ENCODE measurements around the gene NDUFS2.

Gene NDUFS2

DNA sequence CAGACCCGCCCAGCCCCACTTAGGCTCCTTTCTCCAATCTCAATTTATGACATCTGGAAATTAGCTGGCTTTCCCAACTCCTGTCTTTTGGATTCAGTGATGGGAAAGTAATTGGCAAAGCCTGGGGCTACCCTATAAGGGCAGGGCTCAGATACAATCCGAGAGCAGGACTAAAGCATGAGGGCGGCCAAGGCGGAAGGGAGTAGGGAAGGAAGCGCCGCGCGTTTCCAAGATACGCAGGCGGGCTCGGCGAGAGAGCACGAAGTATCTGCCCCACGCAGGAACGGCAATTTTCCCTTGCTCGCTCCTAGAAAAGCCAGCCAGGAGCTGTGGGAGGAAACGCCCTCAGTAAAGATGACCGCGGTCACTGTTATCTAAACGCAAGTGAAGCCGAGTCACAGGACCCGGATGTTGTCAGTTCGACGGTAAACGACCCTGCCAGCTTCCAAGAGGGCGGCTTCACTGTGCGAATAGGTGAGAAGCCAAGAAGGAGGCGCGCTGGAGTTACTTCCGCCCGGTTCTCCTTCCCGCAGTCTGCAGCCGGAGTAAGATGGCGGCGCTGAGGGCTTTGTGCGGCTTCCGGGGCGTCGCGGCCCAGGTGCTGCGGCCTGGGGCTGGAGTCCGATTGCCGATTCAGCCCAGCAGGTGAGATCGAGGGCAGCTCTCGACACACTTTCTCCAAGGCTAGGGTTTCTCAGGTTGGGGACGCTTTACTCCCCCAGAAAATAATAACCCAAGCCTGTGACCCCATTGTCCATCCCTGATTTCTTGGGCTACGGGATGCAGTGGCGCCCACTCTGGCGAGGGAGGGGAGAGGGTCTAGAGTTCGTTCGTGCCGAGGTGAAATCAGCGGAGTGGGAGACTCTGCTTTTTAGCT, at the start of gene NDUFS2:
Gene NDUFS2, plus strand, starts transcription at position 532 of the 877 bp plus-strand sequence. Its CDS starts 19 bp downstream, at position 551.
- TF ChIP-seq, protein P1, sequence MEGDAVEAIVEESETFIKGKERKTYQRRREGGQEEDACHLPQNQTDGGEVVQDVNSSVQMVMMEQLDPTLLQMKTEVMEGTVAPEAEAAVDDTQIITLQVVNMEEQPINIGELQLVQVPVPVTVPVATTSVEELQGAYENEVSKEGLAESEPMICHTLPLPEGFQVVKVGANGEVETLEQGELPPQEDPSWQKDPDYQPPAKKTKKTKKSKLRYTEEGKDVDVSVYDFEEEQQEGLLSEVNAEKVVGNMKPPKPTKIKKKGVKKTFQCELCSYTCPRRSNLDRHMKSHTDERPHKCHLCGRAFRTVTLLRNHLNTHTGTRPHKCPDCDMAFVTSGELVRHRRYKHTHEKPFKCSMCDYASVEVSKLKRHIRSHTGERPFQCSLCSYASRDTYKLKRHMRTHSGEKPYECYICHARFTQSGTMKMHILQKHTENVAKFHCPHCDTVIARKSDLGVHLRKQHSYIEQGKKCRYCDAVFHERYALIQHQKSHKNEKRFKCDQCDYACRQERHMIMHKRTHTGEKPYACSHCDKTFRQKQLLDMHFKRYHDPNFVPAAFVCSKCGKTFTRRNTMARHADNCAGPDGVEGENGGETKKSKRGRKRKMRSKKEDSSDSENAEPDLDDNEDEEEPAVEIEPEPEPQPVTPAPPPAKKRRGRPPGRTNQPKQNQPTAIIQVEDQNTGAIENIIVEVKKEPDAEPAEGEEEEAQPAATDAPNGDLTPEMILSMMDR (IDR thresholded peaks at IDR 0.05; ENCODE audit: low read depth, low read length), result peak; percentile 34
- in situ Hi-C loops (cut with HindIII; ENCODE audit: low sequenced_read_pairs), result loop anchor here (25.0 kb wide), 1 partner anchor 160 kb away; the partner anchor contains the start of gene CFAP126
- peak; percentile 99 for DNase-seq (ENCODE audit: low read depth, low spot score)
- H3K4me3 ChIP-seq (ENCODE audit: low read depth, low read length), result peak within 1 kb of the TSS; percentile 63

DNA sequence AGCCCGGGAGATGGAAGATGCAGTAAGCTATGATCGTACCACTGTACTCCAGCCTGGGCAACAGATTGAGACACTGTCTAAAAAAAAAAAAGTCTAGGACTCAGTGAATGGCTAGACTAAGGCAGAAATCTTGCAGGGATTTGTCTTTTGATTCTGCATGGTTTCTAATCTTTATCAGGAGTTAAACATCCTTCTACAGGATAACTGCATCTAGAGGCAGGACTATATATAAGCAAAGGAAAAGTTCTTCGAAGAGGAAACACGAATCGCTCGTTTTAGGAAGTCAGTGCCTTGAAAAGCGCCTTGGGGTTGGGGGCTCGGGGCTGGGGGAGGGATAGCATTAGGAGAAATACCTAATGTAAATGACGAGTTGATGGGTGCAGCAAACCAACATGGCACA, 49.0 kb upstream of the NDUFS2 start:
- in situ Hi-C loops (cut with HindIII; ENCODE audit: low sequenced_read_pairs), result no loop called here

DNA sequence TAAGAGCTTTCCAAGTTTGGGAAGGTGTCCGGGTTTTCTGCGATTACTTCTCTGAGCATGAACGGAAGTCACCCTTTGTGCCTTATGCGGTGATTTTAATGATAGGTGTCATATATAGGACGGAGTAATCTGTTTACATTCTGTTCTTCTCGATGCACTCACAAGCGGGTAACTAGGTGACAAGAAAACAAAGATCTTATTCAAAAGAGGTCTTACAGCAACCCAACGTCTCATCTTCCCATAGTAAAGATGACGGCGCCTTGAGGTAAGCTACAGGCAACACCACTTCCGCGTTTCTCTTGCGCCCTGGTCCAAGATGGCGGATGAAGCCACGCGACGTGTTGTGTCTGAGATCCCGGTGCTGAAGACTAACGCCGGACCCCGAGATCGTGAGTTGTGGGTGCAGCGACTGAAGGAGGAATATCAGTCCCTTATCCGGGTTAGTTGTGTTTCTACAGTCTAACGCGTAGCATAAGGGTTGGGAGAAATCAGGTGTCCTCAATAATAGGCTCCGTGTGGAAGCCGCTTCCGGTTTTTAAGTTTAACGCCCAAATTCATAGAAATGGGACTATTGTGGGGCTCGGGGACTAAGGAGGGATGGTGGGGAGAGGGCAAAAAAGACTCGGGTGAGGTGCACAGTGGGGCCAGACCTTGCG, 48.4 kb upstream of the NDUFS2 start, which contains the start of gene UFC1:
Gene UFC1, plus strand, starts transcription at position 297 of the 656 bp plus-strand sequence. Its CDS starts 20 bp downstream, at position 317.
- DNase-seq (ENCODE audit: low read depth, low spot score), result peak; percentile 94
- H3K4me3 ChIP-seq (ENCODE audit: low read depth, low read length), result peak within 1 kb of the TSS; percentile 97
- in situ Hi-C loops (cut with HindIII; ENCODE audit: low sequenced_read_pairs), result no loop called here
- TF ChIP-seq, protein P1 (IDR thresholded peaks at IDR 0.05; ENCODE audit: low read depth, low read length), result no peak

More for the DNA sequence above, 49.0 kb upstream of the NDUFS2 start:
- DNase-seq (ENCODE audit: low read depth, low spot score), result no peak
- TF ChIP-seq, protein P1 (IDR thresholded peaks at IDR 0.05; ENCODE audit: low read depth, low read length), result no peak
- peak overlapping the region; percentile 97 for H3K4me3 ChIP-seq (ENCODE audit: low read depth, low read length)

DNA sequence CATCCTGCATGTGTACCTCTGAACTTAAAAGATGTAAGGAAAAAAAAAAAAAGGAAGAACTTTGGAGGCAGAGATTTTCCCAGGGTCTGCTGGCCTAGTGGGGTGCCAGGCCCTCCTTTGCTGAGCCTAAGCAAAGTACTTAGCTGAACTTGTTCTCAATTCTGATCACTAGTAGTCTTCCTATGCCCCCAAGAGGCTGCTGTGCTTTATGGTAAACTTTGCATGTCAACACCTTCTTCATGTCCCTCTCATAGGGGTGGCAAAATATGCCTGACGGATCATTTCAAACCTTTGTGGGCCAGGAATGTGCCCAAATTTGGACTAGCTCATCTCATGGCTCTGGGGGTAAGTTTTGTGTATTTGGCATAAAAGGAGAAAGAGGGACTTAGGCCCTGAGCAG, 44.3 kb upstream of the NDUFS2 start:
- DNase-seq (ENCODE audit: low read depth, low spot score), result no peak
- in situ Hi-C loops (cut with HindIII; ENCODE audit: low sequenced_read_pairs), result no loop called here
- TF ChIP-seq, protein P1 (IDR thresholded peaks at IDR 0.05; ENCODE audit: low read depth, low read length), result no peak
- H3K4me3 ChIP-seq (ENCODE audit: low read depth, low read length), result no peak overlapping the region

DNA sequence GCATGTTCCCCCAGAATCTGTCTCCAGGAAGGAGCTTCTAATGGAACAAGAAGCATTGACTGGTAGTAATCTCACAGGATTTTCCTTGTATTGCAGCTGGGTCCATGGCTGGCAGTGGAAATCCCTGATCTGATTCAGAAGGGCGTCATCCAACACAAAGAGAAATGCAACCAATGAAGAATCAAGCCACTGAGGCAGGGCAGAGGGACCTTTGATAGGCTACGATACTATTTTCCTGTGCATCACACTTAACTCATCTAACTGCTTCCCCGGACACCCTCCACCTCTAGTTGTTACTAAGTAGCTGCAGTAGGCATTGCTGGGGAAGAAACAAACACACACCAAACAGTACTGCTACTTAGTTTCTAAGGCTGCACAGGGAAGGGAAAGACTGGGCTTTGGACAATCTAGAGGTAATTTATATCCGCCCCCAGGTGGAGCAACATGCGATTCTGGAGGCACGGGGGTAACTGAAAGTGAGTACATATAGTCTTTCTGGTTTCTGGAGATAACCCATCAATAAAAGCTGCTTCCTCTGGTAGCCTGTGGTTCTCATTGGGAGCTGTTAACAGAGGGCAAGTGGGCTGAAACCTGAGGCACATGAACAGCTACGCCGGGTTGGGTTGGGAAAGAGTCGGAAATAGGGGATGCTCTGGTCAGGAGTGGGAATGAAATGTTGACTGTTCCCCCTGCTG, 43.7 kb upstream of the NDUFS2 start:
- no peak overlapping the region for H3K4me3 ChIP-seq (ENCODE audit: low read depth, low read length)
- no peak for DNase-seq (ENCODE audit: low read depth, low spot score)
- TF ChIP-seq, protein P1 (IDR thresholded peaks at IDR 0.05; ENCODE audit: low read depth, low read length), result no peak
- in situ Hi-C loops (cut with HindIII; ENCODE audit: low sequenced_read_pairs), result no loop called here
